Spleen (tissue), 7 donors: ENCODE measurements around the gene NPHS1.

ENCODE experiments used
- POLR2AphosphoS5 ChIP-seq, 3 donors: sonication (generic); formaldehyde crosslinking; IDR thresholded peaks; one replicate each; pipeline ENCODE4 v1.5.1; 2017; ENCODE audit warnings: antibody characterized with exemption in 3 of 3
- TF ChIP-seq, protein P1 (sequence below), 11 experiments: fragments of 200-600 bp in 7 of 11; fragments of 450-650 bp in 4 of 11; sonication (generic) in 4 of 11; IDR thresholded peaks in 8 of 11; conservative IDR thresholded peaks in 3 of 11; 1 replicate in 7 of 11; 2 replicates in 4 of 11; pipeline versions ENCODE4 v1.4.0 to v1.8.0; 2016 to 2021; ENCODE audit warnings: antibody characterized with exemption in 11 of 11, inconsistent platforms in 4 of 11, mild to moderate bottlenecking in 1 of 11
- donor health status: DM: no; HTN: no; CAD: no; lungs with moderate emphysema.
- donor health status: DM: no; HTN: no; CAD: no.
- donor health status: DM: no; HTN: no; CAD: no.

DNA sequence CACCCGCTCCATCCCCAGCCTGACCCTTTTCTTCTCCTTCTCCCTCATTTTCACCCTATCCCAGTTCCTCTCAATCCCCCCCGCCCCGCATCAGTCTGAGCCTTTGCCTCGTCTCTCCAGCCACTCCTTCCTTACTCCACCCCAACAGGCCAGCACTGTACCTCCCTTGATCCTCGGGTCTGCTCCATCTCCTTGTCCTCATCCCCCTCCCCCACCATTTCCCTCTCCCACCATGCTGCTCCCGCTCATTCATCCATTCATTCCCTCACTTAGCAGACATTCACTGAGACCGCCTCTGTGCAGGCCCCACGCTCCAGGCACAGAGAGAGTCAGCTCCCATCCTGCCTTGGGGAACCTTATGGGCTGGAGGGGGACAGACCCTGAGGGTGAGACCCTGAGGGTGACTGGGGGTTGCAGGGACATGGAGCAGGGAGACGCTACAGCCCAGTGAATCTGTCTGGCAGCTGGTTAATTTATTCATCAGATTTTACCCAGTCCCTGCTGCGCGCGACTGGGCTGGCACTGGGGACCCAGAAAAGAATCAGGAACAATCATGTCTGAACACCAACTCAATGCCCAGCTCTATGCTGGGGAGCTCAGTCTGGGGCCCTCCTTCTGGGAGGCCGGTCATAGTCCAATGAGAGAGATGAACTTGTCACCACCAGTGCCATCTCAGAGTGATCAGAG lies 76.1 kb downstream of the NPHS1 start:
- TF ChIP-seq, protein P1, sequence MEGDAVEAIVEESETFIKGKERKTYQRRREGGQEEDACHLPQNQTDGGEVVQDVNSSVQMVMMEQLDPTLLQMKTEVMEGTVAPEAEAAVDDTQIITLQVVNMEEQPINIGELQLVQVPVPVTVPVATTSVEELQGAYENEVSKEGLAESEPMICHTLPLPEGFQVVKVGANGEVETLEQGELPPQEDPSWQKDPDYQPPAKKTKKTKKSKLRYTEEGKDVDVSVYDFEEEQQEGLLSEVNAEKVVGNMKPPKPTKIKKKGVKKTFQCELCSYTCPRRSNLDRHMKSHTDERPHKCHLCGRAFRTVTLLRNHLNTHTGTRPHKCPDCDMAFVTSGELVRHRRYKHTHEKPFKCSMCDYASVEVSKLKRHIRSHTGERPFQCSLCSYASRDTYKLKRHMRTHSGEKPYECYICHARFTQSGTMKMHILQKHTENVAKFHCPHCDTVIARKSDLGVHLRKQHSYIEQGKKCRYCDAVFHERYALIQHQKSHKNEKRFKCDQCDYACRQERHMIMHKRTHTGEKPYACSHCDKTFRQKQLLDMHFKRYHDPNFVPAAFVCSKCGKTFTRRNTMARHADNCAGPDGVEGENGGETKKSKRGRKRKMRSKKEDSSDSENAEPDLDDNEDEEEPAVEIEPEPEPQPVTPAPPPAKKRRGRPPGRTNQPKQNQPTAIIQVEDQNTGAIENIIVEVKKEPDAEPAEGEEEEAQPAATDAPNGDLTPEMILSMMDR (IDR thresholded peaks at IDR 0.05 in 8 of 11, conservative IDR thresholded peaks at IDR 0.05 in 3 of 11), result no peak
- no peak for TF ChIP-seq POLR2AphosphoS5 (IDR thresholded peaks at IDR 0.05)
